AG09309 (cell line): Measurements from ENCODE around the gene SLC9A4.
A peak's percentile ranks its signal among the peaks of the same experiment; 100 is the strongest.

Source experiments
- DNase-seq: peaks from one replicate; pipeline ENCODE4 v3.0.0-alpha.2; 2010; ENCODE audit warnings: low read depth
- H3K4me3 ChIP-seq: 2 replicates; pipeline ENCODE4 v1.5.1; 2011; ENCODE audit warnings: mild to moderate bottlenecking, low read depth, low read length, moderate library complexity; ENCODE audit not compliant: control insufficient read depth
- TF ChIP-seq, protein P1 (sequence below): IDR thresholded peaks from 2 replicates; pipeline ENCODE4 v1.5.1; 2011; ENCODE audit warnings: mild to moderate bottlenecking, low read depth, low read length, inconsistent platforms; ENCODE audit not compliant: insufficient read depth, control insufficient read depth; ENCODE audit errors: missing control alignments

SLC9A4 gene

GRCh38 chr2:102481931-102482330 is 8.9 kb downstream of the SLC9A4 start:
- TF ChIP-seq, protein P1, sequence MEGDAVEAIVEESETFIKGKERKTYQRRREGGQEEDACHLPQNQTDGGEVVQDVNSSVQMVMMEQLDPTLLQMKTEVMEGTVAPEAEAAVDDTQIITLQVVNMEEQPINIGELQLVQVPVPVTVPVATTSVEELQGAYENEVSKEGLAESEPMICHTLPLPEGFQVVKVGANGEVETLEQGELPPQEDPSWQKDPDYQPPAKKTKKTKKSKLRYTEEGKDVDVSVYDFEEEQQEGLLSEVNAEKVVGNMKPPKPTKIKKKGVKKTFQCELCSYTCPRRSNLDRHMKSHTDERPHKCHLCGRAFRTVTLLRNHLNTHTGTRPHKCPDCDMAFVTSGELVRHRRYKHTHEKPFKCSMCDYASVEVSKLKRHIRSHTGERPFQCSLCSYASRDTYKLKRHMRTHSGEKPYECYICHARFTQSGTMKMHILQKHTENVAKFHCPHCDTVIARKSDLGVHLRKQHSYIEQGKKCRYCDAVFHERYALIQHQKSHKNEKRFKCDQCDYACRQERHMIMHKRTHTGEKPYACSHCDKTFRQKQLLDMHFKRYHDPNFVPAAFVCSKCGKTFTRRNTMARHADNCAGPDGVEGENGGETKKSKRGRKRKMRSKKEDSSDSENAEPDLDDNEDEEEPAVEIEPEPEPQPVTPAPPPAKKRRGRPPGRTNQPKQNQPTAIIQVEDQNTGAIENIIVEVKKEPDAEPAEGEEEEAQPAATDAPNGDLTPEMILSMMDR: no peak
- H3K4me3 ChIP-seq: no peak overlapping the region
- no peak for DNase-seq

DNA sequence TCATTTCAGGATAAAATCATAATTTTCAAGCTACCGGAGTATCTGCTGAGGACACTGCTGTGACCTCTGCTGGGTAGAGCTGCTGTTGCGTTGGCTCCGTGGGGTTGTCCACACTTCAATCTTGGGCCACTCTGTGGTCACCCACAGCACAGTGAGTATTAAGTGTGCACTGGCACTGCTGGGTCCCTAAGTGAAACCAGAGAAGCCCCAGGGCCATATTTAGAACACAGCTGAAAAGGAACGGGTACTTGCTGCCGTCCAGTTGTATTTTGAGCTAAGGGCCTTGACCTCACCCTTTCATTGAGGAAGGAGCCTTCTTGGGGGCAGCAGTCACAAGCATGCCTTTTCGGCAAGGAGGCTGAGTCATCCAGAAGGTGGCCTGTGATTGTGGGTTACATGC is 10.1 kb downstream of the SLC9A4 start:
- no peak overlapping the region for H3K4me3 ChIP-seq
- DNase-seq: no peak
- TF ChIP-seq, protein P1: no peak

DNA sequence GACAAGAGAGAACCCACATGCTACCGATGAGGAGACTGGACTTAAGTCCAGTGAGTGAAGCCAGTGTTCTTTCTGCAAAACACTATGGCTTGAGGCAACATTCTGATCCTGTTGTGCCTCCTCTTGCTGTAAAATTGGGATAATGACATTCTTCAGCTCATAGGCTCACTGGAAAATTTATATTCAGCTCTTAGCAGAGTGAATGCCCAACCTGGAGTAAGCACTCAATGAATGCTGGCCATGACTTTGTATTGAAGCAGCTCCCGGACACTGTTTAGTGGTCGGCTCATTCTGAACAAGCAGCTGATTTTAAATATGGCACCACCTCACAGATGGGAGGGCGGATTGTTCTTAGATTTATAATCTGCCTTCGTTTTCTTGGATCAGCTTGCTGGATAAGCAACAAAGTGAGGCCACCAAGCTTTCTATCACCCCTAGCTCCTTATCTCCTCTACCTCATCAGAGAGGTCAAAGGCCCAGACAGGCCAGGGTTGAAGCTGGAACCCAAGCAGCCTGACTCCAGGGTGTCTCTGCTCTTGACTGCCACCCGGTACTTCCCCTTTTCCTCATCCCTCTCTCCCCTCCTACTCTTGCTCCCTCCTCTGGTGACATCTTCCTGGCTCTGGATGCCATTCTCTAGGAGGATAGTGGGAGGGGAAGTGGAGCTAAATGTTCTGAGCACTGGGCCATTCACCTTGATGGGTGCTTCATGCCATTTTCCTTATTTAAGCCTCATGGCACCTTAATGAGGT is 11.5 kb downstream of the SLC9A4 start:
- TF ChIP-seq, protein P1: no peak
- no peak overlapping the region for H3K4me3 ChIP-seq
- no peak for DNase-seq

- DNase-seq: no peak
- H3K4me3 ChIP-seq: no peak overlapping the region
- TF ChIP-seq, protein P1: no peak
These were observed 12.2 kb downstream of the SLC9A4 start for GRCh38 chr2:102485147-102485785.

DNA sequence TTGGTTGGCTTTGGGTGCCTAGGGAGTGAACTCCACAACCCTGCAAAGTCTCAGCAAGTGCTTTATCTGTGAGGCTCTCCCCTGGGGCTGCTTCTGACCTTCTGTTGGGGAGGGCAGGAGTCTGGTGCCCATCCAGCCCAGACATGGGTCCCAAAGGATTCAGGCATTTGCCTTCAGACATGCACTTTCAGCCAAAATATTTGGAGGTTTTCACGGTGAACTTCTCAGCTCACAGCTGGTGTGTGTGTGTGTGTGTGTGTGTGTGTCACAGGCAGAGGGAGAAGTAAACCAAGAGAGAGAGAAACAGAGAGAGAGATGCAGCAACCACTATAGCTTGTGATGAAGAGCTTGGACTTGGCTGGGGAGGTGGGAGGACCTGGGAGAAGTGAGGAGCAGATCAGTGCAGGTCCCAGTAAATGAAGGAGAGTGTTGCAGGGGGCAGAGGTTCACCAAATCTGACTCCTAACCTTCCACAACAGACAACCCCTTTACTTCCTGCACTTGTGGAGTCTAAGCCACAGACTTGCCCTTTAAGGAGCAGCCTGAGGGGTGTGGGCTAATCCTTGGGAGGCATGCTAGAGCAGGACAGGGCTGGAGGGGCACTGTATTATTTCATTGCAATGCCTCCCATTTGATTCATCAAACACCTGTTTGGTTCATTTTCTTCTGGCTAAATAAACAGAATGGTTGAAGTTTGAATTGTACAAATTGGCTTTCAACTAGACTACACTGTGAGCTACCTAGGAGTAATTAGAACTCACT is 14.1 kb downstream of the SLC9A4 start:
- no peak for DNase-seq
- TF ChIP-seq, protein P1: no peak
- H3K4me3 ChIP-seq: no peak overlapping the region

DNA sequence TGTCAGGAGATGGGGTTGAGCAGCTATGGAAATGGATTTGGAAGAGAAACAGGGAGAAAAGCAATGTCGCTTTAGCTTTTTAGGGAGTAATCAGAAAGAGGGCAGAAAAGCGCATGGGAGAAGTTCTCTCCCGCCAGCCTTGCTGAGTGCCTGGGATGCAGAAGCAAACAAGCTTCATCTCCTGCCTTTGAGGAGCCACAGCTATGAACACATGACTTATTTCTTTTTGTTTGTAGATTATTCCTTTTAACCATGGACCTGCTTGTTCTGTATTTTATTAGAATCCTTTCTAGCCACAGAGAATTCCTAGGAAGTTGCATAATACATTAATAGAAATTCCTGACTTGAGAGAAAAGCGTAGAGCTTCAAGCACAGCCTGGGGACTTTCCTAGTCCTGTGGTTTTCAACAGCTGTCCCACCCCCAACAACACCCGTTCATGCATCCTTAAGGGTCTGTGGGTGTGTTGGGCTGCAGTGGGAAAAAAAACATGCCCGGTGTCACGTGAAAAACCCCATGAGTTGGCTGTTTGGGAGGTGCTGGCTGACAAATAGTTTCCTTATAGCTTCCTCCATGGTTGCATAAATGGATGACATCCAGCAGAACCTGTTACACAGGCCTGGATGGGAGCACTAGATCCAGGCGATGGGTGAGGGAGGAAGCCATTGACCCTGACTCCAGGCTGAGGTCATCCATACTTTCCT is 14.9 kb downstream of the SLC9A4 start:
- H3K4me3 ChIP-seq: no peak overlapping the region
- TF ChIP-seq, protein P1: no peak
- DNase-seq: peak; percentile 29
